Trophoblast cell (in vitro differentiated cells and primary cell): ENCODE measurements around the gene SLC5A2.

ENCODE experiments used
- DNase-seq, 2 donors: peaks; one replicate each; pipeline ENCODE4 v3.0.0-alpha.2; 2016
- H2AFZ ChIP-seq: 2 replicates; pipeline ENCODE4 v1.6.1; 2013; ENCODE audit warnings: low read length, moderate library complexity, mild to moderate bottlenecking; ENCODE audit not compliant: insufficient read depth, poor library complexity
- H2AK5ac ChIP-seq: 2 replicates; pipeline ENCODE4 v1.6.1; 2013; ENCODE audit warnings: mild to moderate bottlenecking, low read length
- H2BK120ac ChIP-seq: 2 replicates; pipeline ENCODE4 v1.6.1; 2013; ENCODE audit warnings: low read length, mild to moderate bottlenecking, moderate library complexity; ENCODE audit not compliant: insufficient read depth, poor library complexity
- H2BK12ac ChIP-seq: 2 replicates; pipeline ENCODE4 v1.6.1; 2013; ENCODE audit warnings: mild to moderate bottlenecking, low read length, moderate library complexity
- H2BK5ac ChIP-seq: 2 replicates; pipeline ENCODE4 v1.6.1; 2013; ENCODE audit warnings: low read length, low read depth, moderate library complexity, mild to moderate bottlenecking; ENCODE audit not compliant: poor library complexity
- H3K14ac ChIP-seq: 2 replicates; pipeline ENCODE4 v1.6.1; 2013; ENCODE audit warnings: mild to moderate bottlenecking, low read length
- H3K18ac ChIP-seq: 2 replicates; pipeline ENCODE4 v1.6.1; 2013; ENCODE audit warnings: mild to moderate bottlenecking, low read length
- H3K23ac ChIP-seq: 2 replicates; pipeline ENCODE4 v1.6.1; 2013; ENCODE audit warnings: low read length
- H3K27ac ChIP-seq: 2 replicates; pipeline ENCODE4 v1.5.1; 2013; ENCODE audit warnings: low read depth, mild to moderate bottlenecking, inconsistent platforms, low read length, moderate library complexity
- H3K27me3 ChIP-seq: 2 replicates; pipeline ENCODE4 v1.6.1; 2013; ENCODE audit warnings: inconsistent platforms, mild to moderate bottlenecking, low read length, moderate library complexity; ENCODE audit not compliant: insufficient read depth
- H3K36me3 ChIP-seq, 2 experiments: 1 replicate in 1 of 2; 2 replicates in 1 of 2; pipeline ENCODE4 v1.6.1; 2013; ENCODE audit warnings: low read length in 2 of 2, mild to moderate bottlenecking in 2 of 2, moderate library complexity in 1 of 2; ENCODE audit not compliant: insufficient read depth in 2 of 2, control insufficient read depth in 1 of 2
- H3K4ac ChIP-seq: 2 replicates; pipeline ENCODE4 v1.6.1; 2013; ENCODE audit warnings: low read depth, mild to moderate bottlenecking, low read length, moderate library complexity
- H3K4me1 ChIP-seq, 2 experiments: 1 replicate in 1 of 2; 2 replicates in 1 of 2; pipeline ENCODE4 v1.6.1; 2013; ENCODE audit warnings: low read length in 2 of 2, mild to moderate bottlenecking in 2 of 2, moderate library complexity in 1 of 2; ENCODE audit not compliant: insufficient read depth in 2 of 2, control insufficient read depth in 1 of 2
- H3K4me2 ChIP-seq: 2 replicates; pipeline ENCODE4 v1.6.1; 2013; ENCODE audit warnings: inconsistent platforms, mild to moderate bottlenecking, low read length, moderate library complexity
- H3K4me3 ChIP-seq: 2 replicates; pipeline ENCODE4 v1.5.1; 2013; ENCODE audit warnings: mild to moderate bottlenecking, low read depth, low read length, inconsistent platforms
- H3K79me1 ChIP-seq: one replicate; pipeline ENCODE4 v1.6.1; 2013; ENCODE audit warnings: low read length
- H3K79me2 ChIP-seq: 2 replicates; pipeline ENCODE4 v1.6.1; 2013; ENCODE audit warnings: low read length, mild to moderate bottlenecking; ENCODE audit not compliant: control insufficient read depth, insufficient read depth, poor library complexity
- H3K9ac ChIP-seq: 2 replicates; pipeline ENCODE4 v1.6.1; 2013; ENCODE audit warnings: mild to moderate bottlenecking, low read length
- H3K9me3 ChIP-seq: 2 replicates; pipeline ENCODE4 v1.6.1; 2013; ENCODE audit warnings: low read depth, mild to moderate bottlenecking, control low read depth, inconsistent platforms, low read length; ENCODE audit not compliant: insufficient read depth
- H4K12ac ChIP-seq: 2 replicates; pipeline ENCODE4 v1.6.1; 2013; ENCODE audit warnings: low read depth, mild to moderate bottlenecking, low read length, moderate library complexity
- H4K8ac ChIP-seq: 2 replicates; pipeline ENCODE4 v1.6.1; 2013; ENCODE audit warnings: low read depth, mild to moderate bottlenecking, low read length, moderate library complexity
- H4K91ac ChIP-seq: one replicate; pipeline ENCODE4 v1.6.1; 2013; ENCODE audit warnings: low read depth, mild to moderate bottlenecking, low read length, moderate library complexity
- WGBS: extraction: QIAGEN DNeasy Blood & Tissue Kit; methylation state at CpG from one replicate; pipeline ENCODE4 v1.1.7; 2013; ENCODE audit warnings: missing lambda C conversion rate; ENCODE audit not compliant: insufficient read length, insufficient coverage; ENCODE audit errors: extremely low coverage; 5-methylcytosine and 5-hydroxymethylcytosine counted together

SLC5A2 gene

DNA sequence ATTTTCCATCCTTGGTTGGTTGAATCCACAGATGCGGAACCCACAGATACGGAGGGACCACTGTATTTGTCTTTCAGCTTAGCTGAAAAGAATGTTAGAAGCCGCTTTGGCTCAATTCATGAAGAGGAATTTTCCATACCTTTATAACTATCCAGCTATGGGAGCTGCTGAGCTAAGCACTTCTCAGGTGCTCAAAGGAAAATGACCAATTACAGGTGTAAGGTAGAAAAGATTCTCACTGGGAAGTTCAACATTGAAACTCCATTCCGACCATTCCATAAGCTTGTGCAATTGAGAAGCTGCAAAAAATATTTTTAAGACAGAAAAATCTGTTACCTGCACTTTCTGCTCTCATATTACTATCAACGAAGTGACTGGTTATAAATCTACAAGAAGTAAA, 47.5 kb downstream of the SLC5A2 start:
- no peak overlapping the region for H2AFZ ChIP-seq
- peaks cover 24% of the 10 kb centered on the region for H3K27me3 ChIP-seq
- H3K18ac ChIP-seq, result no peak overlapping the region
- H3K4ac ChIP-seq, result no peak overlapping the region
- no peak overlapping the region for H4K91ac ChIP-seq
- H3K79me2 ChIP-seq, result no peaks in the 10 kb centered on the region
- no peak overlapping the region for H3K14ac ChIP-seq
- peaks cover 2% of the 10 kb centered on the region for H3K9me3 ChIP-seq
- H4K8ac ChIP-seq, result no peak overlapping the region
- no peak overlapping the region for H2BK5ac ChIP-seq
- no CpG with 5 or more reads among the region's 5 CpGs for WGBS
- no peaks in the 10 kb centered on the region for H3K79me1 ChIP-seq
- H3K27ac ChIP-seq, result no peak overlapping the region
- no peak overlapping the region for H3K4me3 ChIP-seq
- no peak overlapping the region for H2AK5ac ChIP-seq
- no peak overlapping the region for H3K9ac ChIP-seq
- no peak overlapping the region for H3K4me2 ChIP-seq
- H2BK12ac ChIP-seq, result no peak overlapping the region
- H3K4me1 ChIP-seq, result peaks cover 0 to 4% of the 10 kb centered on the region in 2 experiments
- H4K12ac ChIP-seq, result no peak overlapping the region
- H3K36me3 ChIP-seq, result no peaks in the 10 kb centered on the region
- no peak overlapping the region for H2BK120ac ChIP-seq
- H3K23ac ChIP-seq, result no peak overlapping the region
- DNase-seq, result peak in 1 of 2 donors; percentile 61

DNA sequence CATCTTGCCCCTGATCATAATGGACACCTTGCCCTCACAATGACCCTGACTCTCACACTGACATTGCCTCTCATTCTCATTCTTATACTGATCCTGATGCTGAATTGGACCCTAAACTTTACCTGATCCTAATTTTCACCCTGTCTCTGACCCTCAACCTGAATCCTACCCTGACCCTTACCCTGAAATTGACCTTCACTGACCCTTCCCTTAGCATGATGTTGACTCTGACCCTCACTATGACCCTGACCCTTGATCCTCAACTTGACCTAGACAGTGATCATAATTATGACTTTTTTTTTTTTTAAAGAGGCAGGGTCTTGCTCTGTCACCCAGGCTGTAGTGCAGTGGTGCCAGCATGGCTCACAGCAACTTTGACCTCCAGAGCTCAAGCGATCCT, 48.2 kb downstream of the SLC5A2 start:
- no CpG with 5 or more reads among the region's 1 CpG for WGBS
- Histone ChIP-seq H3K36me3 (no peaks in the 10 kb centered on the region), H3K4ac (no peak overlapping the region)

DNA sequence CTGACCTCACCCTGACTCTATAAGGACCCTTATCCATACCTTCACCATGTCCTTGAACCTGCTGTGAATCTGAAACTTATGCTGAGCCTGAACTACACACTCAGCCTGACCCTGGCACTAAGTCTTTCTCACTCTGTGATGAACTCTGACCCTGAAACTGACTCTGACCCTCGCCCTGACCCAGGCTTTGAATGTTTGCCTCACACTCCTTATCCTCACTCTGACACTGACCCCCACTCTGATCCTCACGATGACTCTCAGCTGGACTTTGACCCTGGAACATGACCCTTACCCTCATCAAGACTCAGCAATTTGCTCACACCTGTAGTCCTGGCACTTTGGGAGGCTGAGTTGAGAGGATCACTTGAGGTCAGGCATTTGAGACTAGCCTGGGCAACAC, 49.2 kb downstream of the SLC5A2 start:
- H2BK12ac ChIP-seq, result no peak overlapping the region
- H3K9me3 ChIP-seq, result peaks cover 6% of the 10 kb centered on the region
- H3K79me2 ChIP-seq, result no peaks in the 10 kb centered on the region
- H3K23ac ChIP-seq, result no peak overlapping the region
- no peak overlapping the region for H3K4me3 ChIP-seq
- H3K4ac ChIP-seq, result no peak overlapping the region
- WGBS, result no CpG with 5 or more reads among the region's 2 CpGs
- no peaks in the 10 kb centered on the region for H3K79me1 ChIP-seq
- no peak overlapping the region for H3K27ac ChIP-seq
- no peak overlapping the region for H4K12ac ChIP-seq
- H3K36me3 ChIP-seq, result no peaks in the 10 kb centered on the region
- H2AK5ac ChIP-seq, result no peak overlapping the region
- no peak overlapping the region for H3K9ac ChIP-seq
- peaks cover 0 to 4% of the 10 kb centered on the region in 2 experiments for H3K4me1 ChIP-seq
- H3K27me3 ChIP-seq, result peaks cover 24% of the 10 kb centered on the region
- no peak overlapping the region for H2BK5ac ChIP-seq
- H3K14ac ChIP-seq, result no peak overlapping the region
- H2BK120ac ChIP-seq, result no peak overlapping the region
- no peak for DNase-seq
- H2AFZ ChIP-seq, result no peak overlapping the region
- no peak overlapping the region for H3K4me2 ChIP-seq
- H4K8ac ChIP-seq, result no peak overlapping the region
- no peak overlapping the region for H3K18ac ChIP-seq
- H4K91ac ChIP-seq, result no peak overlapping the region

More for the DNA sequence above, 48.2 kb downstream of the SLC5A2 start:
- no peaks in the 10 kb centered on the region for H3K79me2 ChIP-seq
- no peak overlapping the region for H3K27ac ChIP-seq
- no peak overlapping the region for H4K91ac ChIP-seq
- H3K14ac ChIP-seq, result no peak overlapping the region
- H2AFZ ChIP-seq, result no peak overlapping the region
- DNase-seq, result no peak
- no peak overlapping the region for H2BK5ac ChIP-seq
- H3K27me3 ChIP-seq, result peaks cover 24% of the 10 kb centered on the region
- H3K4me2 ChIP-seq, result no peak overlapping the region
- no peak overlapping the region for H2AK5ac ChIP-seq
- no peaks in the 10 kb centered on the region for H3K79me1 ChIP-seq
- H4K12ac ChIP-seq, result no peak overlapping the region
- no peak overlapping the region for H3K18ac ChIP-seq
- H3K4me1 ChIP-seq, result peaks cover 0 to 4% of the 10 kb centered on the region in 2 experiments
- no peak overlapping the region for H3K23ac ChIP-seq
- no peak overlapping the region for H2BK120ac ChIP-seq
- H3K4me3 ChIP-seq, result no peak overlapping the region
- H2BK12ac ChIP-seq, result no peak overlapping the region
- H3K9me3 ChIP-seq, result peaks cover 2% of the 10 kb centered on the region
- H4K8ac ChIP-seq, result no peak overlapping the region
- no peak overlapping the region for H3K9ac ChIP-seq

DNA sequence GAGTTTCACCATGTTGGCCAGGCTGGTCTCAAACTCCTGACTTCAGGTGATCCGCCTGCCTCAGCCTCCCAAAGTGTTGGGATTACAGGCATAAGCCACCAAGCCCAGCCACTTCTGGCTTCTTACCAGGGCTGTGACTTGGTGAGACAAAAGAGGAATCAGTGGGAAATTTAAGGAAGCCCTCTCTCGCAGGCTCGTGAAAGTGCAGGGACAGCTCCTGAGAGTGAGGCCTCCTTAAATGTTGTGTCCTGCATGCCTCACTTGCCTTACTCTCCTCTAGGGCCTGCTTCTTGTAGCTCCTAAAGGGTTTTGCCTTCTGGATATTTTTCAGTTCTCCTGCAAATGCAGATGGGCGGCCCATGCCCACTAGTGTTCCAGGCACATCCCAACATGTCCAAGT, 50.0 kb downstream of the SLC5A2 start:
- H4K8ac ChIP-seq, result no peak overlapping the region
- no peak overlapping the region for H3K4me3 ChIP-seq
- H2AK5ac ChIP-seq, result no peak overlapping the region
- peaks cover 0 to 4% of the 10 kb centered on the region in 2 experiments for H3K4me1 ChIP-seq
- no peak overlapping the region for H3K23ac ChIP-seq
- no peak overlapping the region for H3K4me2 ChIP-seq
- H3K27me3 ChIP-seq, result peaks cover 22% of the 10 kb centered on the region
- H2AFZ ChIP-seq, result no peak overlapping the region
- no peak overlapping the region for H2BK5ac ChIP-seq
- H2BK120ac ChIP-seq, result no peak overlapping the region
- H3K27ac ChIP-seq, result no peak overlapping the region
- no peak overlapping the region for H3K4ac ChIP-seq
- H2BK12ac ChIP-seq, result no peak overlapping the region
- peaks cover 10% of the 10 kb centered on the region for H3K9me3 ChIP-seq
- no peaks in the 10 kb centered on the region for H3K79me2 ChIP-seq
- H3K14ac ChIP-seq, result no peak overlapping the region
- no peak overlapping the region for H4K91ac ChIP-seq
- no peak overlapping the region for H3K9ac ChIP-seq
- no CpG with 5 or more reads among the region's 4 CpGs for WGBS
- no peak overlapping the region for H4K12ac ChIP-seq
- no peaks in the 10 kb centered on the region for H3K36me3 ChIP-seq
- H3K18ac ChIP-seq, result no peak overlapping the region
- DNase-seq, result no peak
- H3K79me1 ChIP-seq, result no peaks in the 10 kb centered on the region
